GM19025 (cell line): ENCODE data around the gene RAET1G.
"Not testable (repeated sequence)": the region's sequence is repeated elsewhere in the genome, so short reads cannot be mapped to it uniquely, and the experiment has no call there.

ENCODE experiments used
- ATAC-seq: cut with Tn5 transposase; IDR thresholded peaks from one replicate; pipeline ENCODE4 v1.9.1; 2021; ENCODE audit warnings: mild to moderate bottlenecking, low read depth, moderate library complexity; ENCODE audit not compliant: unreplicated experiment

Gene RAET1G

DNA sequence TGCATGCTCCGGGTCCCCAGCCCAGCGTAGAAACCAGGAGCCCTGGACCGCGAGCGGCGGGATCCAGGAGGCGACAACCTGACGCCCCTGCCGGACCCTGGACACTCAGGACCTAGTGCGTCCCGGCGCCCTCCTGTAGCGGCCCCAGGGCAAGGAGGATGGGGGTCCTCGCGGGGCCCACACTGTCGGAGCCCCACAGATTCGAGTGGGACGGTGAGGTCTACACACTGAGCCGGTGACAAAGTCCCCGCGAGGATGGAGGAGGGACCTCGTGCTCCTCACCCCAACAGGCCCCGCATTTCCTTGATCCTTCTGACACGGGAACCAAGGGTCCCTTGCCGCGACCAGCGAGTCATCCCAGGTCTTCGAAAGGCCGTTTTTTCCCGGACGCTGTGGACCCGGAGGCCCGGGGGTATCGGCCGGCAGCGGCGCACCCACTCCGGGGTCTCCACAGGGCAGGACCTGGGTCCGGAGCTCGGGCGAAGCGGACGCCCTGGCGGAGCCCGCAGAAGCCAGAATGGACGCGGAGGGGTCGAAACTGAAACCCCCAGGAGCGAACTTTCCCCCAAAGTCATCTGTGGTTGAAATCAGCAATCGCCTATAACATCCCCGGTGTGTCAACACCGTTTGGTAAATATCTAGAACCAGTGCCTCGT lies 31.5 kb upstream of the RAET1G start:
- ATAC-seq: not testable (repeated sequence)

DNA sequence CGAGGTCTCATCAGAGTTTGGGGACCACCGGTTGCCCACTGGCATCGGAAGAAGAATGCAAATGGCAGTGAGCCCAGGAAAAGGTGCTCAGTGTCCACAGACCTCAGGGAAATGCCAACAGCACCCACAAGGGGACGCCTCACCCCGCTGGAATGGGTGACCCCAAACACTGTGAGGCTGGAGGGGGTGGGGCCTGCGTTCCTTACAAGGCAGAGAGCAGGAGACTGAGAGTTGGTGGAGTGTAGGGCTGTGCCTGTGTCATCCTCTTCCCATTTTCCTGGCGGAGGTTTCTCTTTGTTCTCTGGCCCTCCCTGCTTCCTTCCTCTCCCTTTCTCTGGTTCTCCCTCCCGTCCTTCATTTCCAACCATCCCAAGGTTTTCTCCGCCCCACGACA lies 31.0 kb upstream of the RAET1G start:
- ATAC-seq: not testable (repeated sequence)

DNA sequence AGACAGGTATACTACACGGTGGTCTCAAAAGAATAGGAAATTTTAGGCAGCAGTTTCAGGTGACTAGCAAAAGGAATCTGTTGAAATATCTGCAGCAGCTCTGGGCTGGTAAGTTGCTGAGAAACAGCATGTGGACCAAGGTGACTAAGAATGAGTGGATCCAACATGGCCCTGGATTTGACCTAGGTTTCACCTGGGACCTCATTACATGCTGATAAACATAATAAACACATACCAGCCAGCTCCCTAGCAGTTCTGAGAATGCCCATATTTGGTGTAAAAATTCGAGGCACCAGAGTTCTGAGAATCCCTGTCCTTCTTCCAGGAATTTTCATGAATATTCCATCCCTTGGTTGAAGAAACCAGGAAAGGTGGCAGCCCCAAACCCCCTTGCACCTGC lies 30.5 kb upstream of the RAET1G start:
- ATAC-seq: not testable (repeated sequence)

DNA sequence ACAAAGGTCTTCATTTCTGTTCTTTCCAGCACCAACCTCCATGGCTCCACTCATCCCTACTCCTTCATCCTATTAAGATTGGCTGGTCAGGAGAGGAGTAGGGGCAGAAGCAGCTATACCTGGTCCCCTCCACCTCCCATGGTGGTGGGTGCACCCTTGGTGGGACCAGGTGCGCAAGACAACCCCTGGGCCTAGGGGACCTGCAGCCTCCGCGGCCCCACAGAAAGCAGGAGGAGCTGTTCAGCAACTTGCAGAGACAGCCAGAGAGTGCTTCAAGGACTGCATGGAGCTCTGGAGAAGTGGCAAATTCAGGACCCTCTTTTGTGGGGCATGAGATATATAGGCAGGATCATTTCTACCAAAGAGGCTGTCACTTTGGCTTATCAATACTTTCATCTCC lies 28.7 kb upstream of the RAET1G start:
- no peak for ATAC-seq

DNA sequence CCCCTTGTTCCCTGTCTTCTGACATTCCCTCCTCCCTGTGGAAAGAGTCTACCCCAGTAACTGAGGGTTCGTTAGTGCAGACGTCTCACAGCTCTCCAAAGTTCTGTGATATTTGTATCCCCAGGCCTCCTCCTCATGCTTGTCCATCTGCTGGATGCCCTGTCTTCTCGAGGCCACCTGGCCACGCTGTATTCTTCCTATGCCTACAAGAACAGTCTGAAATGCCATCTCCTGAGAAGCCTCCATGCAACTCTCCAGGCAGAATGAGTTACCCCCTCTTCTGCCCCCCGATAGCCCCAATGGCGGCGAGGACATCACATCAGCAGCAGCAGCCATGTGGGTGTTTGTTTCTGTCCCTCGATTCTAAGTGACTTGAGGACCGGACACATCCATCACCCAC lies 28.2 kb upstream of the RAET1G start:
- ATAC-seq: no peak

DNA sequence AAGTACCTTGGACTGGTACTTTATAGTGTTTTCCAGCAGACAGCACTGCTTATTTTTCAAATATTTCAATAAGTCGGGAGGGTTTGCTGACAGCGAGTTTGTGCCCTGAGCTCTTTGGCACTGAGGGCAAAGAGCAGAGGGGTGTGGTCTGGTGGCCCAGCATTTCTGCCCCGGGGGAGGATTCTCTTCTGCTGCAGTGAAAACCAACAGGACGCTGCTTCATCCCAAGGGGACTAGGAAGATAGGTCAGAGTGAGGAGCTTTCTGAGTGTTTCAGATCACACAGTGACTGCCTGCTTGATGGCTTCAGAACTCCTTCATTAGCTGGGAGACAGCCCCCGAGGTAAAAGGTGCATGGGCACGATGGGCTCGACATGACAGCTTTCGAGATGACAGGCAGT lies 27.5 kb upstream of the RAET1G start:
- no peak for ATAC-seq

DNA sequence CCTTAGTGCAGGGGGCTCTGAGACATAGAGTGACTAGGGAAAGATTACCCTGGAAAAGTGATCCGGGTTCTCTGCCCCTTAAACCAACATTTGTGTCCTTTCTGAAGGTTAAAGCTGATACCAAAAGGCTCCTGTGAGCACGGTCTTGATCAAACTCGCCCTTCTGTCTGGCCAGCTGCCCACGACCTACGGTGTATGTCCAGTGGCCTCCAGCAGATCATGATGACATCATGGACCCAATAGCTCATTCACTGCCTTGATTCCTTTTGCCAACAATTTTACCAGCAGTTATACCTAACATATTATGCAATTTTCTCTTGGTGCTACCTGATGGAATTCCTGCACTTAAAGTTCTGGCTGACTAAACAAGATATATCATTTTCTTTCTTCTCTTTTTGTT lies 25.7 kb upstream of the RAET1G start:
- ATAC-seq: no peak

DNA sequence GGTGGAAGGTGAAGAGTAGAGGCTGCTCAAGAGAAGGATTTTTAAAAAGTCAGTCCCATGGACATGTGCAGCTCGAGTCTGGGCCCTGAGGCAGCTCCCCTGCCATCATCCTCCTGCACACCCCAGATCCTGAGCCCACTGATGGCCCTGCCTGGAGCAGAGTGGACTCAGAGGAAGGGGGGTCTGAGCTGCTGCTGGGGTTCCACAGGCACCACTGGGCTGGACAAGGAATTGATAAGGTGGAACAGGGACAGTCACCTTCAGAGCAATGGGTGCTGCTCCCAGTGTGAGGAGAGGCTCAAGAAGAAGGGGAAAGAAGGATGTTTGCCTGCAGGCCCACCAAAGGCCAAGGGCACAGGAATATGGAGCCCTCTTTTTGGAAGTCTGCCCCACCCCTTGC lies 25.1 kb upstream of the RAET1G start:
- no peak for ATAC-seq

DNA sequence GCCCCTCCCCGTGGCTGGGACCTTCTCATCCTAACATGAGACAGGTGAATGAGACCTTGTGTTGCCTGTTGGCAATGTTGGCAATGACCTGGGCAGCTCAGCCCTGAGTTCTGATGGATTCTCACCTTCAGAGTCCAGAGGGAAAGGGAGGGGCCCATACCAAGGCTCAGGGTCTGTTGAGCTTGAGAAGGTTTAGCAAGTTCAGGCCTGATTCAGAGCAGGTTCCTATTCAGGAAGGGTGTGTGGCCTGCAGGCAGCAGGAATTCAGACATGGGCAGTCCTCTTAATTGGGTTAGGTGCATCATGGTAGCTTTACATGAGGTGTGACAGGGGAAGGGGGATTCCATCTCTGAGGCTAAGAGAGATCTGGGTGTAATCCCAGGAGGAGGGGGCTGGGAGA lies 24.6 kb upstream of the RAET1G start:
- ATAC-seq: not testable (repeated sequence)

DNA sequence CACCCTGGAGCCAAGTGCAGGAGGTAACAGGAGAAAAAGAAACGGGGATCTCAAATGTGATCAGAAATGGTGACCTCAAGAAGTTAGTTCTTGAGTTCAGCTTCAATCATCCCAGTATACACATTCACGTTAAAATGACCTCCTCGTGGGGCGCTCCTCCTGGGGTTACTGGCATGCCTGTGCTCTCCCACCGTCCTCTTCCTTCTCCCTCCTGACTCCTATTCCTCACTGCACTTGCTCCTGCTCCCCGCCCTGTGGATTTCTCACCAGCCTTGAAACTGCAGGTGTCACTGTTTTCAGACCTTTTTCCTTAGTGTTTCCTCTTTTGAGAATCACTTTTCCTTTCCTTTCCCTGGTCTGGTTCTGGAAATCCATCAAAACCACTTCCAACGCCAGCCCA lies 23.7 kb upstream of the RAET1G start:
- not testable (repeated sequence) for ATAC-seq

DNA sequence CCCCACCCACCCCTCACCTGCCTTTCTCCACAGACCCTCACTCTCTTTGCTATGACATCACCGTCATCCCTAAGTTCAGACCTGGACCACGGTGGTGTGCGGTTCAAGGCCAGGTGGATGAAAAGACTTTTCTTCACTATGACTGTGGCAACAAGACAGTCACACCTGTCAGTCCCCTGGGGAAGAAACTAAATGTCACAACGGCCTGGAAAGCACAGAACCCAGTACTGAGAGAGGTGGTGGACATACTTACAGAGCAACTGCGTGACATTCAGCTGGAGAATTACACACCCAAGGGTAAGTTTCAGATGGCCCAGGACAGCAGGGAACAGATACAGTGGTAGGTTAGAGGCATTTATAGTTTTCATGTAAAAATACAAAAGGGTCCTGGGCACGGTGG lies 22.4 kb upstream of the RAET1G start:
- not testable (repeated sequence) for ATAC-seq

DNA sequence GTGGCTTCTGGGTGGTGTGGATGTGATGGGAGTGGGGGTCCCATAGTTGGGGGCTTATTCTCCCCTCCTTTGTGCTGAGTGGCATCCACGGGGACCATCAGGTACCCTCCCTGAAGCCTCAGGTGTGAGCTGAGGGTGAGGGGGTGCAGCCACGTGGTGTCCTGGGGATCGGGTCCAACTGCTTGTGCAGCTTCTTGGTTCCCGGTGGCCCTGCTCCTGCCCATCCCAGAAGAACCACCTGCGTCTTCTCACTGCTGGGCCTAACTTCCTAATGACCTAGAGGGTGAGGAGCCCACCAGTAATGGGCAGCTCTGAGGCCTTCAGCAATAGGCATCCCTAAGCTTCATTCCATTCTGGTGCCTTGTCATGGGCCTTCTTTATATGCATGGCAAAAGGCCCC lies 20.4 kb upstream of the RAET1G start:
- ATAC-seq: not testable (repeated sequence)

DNA sequence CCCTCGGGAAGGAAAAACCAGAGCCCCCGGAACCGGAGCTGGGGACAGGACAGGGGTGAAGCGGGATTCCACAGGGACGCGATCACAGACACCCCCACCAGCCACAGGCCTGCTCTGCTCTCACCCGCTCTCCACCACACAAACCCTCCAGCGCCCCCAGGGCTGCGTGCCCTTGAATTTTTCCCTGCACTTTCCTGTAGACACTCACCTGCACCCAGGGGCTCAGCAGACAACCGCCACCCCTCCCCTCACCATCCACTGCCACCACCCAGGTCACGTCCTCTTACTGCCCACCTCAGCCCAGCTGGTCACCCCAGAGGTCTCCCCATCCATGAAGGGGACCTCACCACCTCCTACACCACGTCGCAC lies 19.5 kb upstream of the RAET1G start:
- ATAC-seq: no peak

DNA sequence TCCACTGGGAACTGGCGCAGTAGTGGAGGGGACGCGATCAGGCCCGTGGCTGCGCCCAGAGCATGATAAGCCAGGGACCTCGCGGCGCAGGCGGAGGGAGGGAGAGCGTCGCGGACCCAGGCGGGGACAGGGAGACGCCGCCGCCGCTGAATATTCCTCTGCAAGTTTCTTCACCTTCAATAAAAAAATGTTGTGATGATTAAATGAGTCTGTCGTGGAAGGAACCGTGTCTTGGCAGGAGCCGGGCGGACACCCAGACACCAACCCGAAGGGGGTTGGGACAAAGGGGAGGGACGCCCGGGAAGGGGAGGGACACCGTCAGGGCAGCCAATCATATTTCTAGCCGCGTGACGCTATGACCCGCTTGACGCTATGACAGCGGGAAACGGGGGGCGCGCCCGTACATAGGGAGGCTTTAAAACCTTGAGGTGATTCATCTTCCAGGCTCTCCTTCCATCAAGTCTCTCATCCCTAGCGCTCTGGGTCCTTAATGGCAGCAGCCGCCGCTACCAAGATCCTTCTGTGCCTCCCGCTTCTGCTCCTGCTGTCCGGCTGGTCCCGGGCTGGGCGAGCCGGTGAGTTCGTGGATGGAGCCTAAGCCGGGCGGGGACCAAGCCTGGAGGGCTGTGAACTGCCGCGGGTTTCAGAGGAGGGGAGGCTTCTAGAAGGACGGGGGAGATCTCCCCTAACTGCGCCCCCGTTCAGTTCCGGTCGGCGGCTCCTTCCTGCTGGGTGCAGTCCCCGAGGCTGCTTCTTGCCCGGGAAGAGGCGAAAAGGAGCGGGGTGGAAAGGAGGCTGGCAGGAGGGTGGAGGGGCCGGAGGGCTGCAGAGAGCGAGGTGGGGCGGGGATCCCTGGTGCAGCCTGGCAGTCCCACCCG lies 18.9 kb upstream of the RAET1G start, which contains the start of gene ULBP2:
Gene ULBP2, plus strand, starts transcription at position 432 of the 878 bp plus-strand sequence. Its CDS starts 59 bp downstream, at position 491.
- ATAC-seq: no peak

DNA sequence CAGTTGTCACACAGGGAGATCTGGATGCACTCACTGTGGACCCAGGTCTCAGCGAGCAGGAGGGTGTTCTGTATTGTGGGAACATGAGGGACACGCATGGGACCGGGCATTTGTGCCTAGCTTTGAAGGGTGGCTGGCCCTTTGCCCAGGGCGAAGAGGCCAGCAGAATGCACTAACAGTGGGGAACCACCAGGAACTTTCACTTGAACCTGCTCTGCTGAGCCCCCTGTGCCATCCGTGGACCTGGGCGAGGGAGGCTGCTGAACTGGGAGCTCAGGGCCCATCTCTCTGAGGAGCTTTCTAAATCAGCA lies 17.7 kb upstream of the RAET1G start:
- no peak for ATAC-seq

DNA sequence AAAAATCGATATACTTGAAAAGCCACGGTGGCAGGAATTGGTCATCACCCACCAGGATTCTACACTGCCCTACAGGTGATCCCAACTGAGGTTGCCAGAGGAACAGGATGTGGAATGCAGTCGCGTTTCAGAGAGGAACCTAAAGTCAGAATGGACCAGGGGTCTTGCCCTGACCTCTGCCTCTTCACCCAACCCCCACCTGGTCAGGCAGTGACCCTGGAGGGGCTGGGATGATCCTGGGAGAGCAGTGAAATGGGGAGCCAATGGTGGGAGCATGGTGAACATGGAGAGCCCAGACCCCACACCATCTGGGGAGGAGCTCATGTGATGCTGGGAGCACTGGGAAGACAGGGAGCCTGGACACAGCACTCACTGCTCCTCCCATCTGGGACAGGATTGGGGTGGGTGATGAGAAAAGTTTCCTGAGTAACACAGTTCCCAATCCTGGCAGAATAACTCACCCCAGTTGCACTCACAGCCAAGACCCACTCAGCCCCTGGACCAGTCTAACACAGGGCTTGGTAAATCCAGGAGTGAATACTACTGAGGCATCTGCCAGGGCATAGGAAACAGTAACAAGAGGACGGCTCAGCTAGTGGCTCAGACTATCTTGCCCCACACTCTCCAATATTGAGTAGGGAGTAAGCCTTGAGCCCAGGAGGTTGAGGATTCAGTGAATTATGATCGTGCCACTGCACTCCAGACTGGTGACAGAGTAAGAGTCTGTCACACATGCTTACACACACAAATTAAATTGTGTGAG lies 17.2 kb upstream of the RAET1G start:
- ATAC-seq: no peak

DNA sequence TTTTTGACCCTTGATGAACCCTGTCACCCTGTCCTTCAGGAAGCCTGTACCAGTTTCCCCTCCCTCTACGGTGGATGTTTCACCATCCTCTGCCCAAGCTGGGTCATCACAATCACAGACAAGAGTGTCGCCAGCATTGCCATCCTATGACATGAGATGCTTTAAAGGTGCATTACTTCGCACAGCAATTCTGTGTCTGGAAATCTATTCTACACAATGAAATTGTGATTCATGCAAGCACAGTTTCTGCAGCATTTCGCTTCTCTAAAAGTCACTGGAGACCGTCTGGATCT lies 16.4 kb upstream of the RAET1G start:
- no peak for ATAC-seq

DNA sequence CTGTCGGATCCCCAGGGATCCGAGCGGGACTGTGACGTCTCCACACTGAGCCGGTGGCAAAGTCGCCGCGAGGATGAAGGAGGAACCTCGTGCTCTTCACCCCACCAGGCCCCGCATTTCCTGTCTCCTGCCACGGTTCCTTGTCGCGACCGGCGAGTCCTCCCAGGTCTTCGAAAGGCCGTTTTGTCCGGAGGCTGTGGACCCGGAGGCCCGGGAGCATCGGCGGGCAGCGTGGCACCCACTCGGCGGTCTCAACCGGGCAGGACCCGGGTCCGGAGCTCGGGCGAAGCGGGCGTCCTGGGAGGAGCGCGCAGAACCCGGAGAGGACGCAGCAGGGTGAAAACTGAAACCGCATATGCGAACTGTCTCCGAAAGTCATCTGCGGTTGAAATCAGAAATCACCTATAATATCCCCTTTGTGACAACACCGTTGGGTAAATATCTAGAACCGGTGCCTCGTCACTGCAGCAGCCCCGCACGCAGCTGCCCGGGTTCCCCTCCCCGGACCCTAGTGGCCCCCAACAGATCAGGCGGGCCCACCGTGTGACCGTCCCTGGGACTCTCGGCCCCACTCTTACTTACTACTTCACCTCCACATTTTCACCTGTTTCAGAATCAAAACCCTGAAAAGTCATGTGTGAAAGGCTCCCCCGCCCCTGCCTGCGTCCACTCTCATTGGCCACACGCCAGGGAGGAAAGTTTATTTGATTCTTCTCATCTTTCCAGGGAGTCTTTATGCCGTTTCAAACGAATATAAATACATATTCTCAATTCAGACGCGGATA lies 15.8 kb upstream of the RAET1G start:
- ATAC-seq: peak; percentile 80

DNA sequence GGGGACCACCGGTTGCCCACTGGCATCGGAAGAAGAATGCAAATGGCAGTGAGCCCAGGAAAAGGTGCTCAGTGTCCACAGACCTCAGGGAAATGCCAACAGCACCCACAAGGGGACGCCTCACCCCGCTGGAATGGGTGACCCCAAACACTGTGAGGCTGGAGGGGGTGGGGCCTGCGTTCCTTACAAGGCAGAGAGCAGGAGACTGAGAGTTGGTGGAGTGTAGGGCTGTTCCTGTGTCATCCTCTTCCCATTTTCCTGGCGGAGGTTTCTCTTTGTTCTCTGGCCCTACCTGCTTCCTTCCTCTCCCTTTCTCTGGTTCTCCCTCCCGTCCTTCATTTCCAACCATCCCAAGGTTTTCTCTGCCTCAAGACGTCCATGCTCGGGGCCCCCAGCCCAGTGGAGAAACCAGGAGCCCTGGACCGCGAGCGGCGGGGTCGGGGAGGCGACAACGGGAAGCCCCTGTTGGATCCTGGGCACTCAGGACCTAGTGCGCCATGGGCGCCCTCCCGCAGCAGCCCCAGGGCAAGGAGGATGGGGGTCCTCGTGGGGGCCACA lies 15.2 kb upstream of the RAET1G start:
- not testable (repeated sequence) for ATAC-seq

DNA sequence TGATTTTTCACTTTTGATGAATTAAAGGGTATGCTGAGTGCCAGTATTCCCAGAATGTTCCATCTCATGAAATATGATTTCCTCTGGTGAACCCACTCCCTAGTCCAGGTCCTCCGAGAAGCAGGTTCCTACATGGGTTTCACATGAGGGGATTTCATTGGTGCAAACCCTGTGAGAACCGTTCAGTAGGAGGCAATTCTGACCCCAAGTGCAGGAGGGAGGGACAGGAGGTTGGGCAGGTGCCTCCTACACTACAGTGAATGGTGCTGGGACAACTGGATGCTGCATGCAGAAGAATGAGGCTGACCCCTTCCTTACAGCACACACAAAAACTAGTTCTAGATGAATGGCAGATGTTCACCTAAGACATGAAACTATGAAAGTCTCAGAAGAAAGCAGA lies 13.8 kb upstream of the RAET1G start:
- ATAC-seq: no peak

DNA sequence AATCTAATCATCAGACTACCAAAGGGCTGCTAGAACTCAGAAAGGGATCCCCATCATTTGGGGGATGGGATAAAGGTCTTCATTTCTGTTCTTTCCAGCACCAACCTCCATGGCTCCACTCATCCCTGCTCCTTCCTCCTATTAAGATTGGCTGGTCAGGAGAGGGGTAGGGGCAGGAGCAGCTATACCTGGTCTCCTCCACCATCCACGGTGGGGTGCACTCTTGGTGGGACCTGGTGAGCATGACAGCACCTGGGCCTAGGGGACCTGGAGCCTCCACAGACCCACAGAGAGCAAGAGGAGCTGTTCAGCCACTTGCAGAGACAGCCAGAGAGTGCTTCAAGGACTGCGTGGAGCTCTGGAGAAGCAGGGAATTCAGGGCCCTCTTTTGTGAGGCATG lies 12.7 kb upstream of the RAET1G start:
- no peak for ATAC-seq
